DND-41 (cell line): ENCODE data around the gene ALS2.

ENCODE experiments used
- CTCF ChIP-seq: IDR thresholded peaks from 2 replicates; pipeline ENCODE4 v1.5.1; 2012; ENCODE audit warnings: borderline replicate concordance, low read length, moderate library complexity, mild to moderate bottlenecking; ENCODE audit not compliant: poor library complexity, severe bottlenecking; ENCODE audit errors: extremely low read depth
- EZH2 ChIP-seq: IDR thresholded peaks from 3 replicates; pipeline ENCODE4 v1.6.1; 2012; ENCODE audit warnings: borderline replicate concordance, low read depth, mild to moderate bottlenecking, moderate library complexity, low read length, inconsistent platforms; ENCODE audit not compliant: severe bottlenecking

GRCh38 chr2:201768918-201769317, 11.8 kb downstream of the ALS2 start:
- TF ChIP-seq CTCF (no peak), EZH2 (no peak)
